ENCODE data around the gene ANAPC15.

Gene ANAPC15

GRCh38 chr11:72127923-72128322 lies 15.4 kb upstream of the ANAPC15 start:
- H3K14ac ChIP-seq (ENCODE audit: low read length in 2 of 2) = no peak overlapping the region
- H3K4me1 ChIP-seq (ENCODE audit: control insufficient read depth, insufficient read depth, low read depth, low read length) = no peaks in the 10 kb centered on the region
- no peak overlapping the region for H3K18ac ChIP-seq (ENCODE audit: low read depth in 1 of 2, low read length in 2 of 2)
- H4K8ac ChIP-seq (ENCODE audit: low read length) = no peak overlapping the region
- DNase-seq = no peak
- H3K4ac ChIP-seq (ENCODE audit: low read depth in 1 of 2, low read length in 2 of 2) = no peak overlapping the region
- 49% methylated on average over 2 of the region's 2 CpGs for whole genome bisulfite sequencing
- H2BK120ac ChIP-seq (ENCODE audit: low read depth, low read length) = no peak overlapping the region
- no peak overlapping the region for H2AFZ ChIP-seq (ENCODE audit: low read depth, low read length)
- H2BK12ac ChIP-seq (ENCODE audit: low read length in 2 of 2) = no peak overlapping the region
- no peaks in the 10 kb centered on the region for H3K79me1 ChIP-seq (replicated peaks; ENCODE audit: low read length, poor library complexity, severe bottlenecking)
- H2BK5ac ChIP-seq (ENCODE audit: low read depth, low read length, poor library complexity, severe bottlenecking) = no peak overlapping the region
- H3K9me3 ChIP-seq (ENCODE audit: control insufficient read depth, low read length) = no peaks in the 10 kb centered on the region
- no peak overlapping the region for H2AK5ac ChIP-seq (ENCODE audit: low read length, severe bottlenecking)
- H4K91ac ChIP-seq (ENCODE audit: low read length) = no peak overlapping the region
- H3K36me3 ChIP-seq (ENCODE audit: control insufficient read depth in 1 of 2, insufficient read depth in 2 of 2, low read depth in 1 of 2, low read length in 2 of 2) = no peaks in the 10 kb centered on the region
- H3K27me3 ChIP-seq (ENCODE audit: control insufficient read depth in 1 of 2, insufficient read depth in 1 of 2, low read length in 2 of 2) = peaks cover 0 to under 1% of the 10 kb centered on the region in 2 experiments
- no peak overlapping the region for H3K4me3 ChIP-seq (ENCODE audit: insufficient read depth in 1 of 2, low read depth in 1 of 2, low read length in 2 of 2)
- H2BK15ac ChIP-seq (ENCODE audit: low read depth, poor library complexity, severe bottlenecking) = no peak overlapping the region
- H3K23ac ChIP-seq (ENCODE audit: low read length in 2 of 2) = no peak overlapping the region
- H3K27ac ChIP-seq (ENCODE audit: low read length, poor library complexity, severe bottlenecking) = no peak overlapping the region
- H3K4me2 ChIP-seq (ENCODE audit: low read length, poor library complexity, severe bottlenecking) = no peak overlapping the region
- H3K9ac ChIP-seq (ENCODE audit: low read length) = no peak overlapping the region

DNA sequence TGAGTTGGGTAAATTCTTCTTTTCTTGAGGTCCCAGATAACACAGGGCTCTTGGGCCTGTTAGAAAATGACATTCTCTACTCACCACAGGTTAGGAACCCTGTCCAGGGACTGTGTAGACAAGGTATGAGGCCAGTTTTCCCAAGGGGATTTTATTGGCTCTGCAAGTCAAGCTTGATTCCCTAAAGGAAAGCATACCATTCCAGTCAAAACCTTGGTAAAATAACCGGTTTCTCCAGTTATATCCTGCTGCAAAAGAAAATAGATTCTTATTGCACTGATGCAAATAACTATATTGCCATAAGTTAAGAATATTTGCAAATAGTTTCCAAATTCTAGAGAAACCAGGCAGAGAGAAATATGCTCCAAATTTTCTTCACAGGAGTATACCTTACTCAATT lies 13.5 kb upstream of the ANAPC15 start:
- Histone ChIP-seq H3K4me3 (ENCODE audit: insufficient read depth in 1 of 2, low read depth in 1 of 2, low read length in 2 of 2) (no peak overlapping the region), H3K14ac (ENCODE audit: low read length in 2 of 2) (no peak overlapping the region)
- no CpG with 5 or more reads among the region's 1 CpG for WGBS

DNA sequence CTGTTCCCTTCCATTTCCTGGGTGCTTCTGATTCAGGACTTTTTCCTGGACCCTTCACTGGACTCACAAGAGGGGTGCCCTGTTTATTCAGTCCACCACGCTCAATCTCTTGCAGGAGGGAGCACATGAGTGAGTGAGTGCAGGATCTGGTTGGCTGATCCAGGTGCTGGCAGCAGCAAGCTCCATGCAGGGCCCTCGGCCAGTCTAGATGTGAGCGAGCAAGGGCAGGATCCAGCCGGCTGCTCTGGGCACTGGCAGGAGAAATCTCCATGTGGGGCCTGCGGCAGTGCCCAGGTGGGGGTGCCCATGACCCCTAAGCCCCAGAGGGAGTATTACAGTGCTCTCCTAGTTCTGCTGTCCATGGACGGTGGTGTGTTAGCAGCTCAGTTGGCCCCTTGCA lies 11.6 kb upstream of the ANAPC15 start:
- no peak overlapping the region for H2BK5ac ChIP-seq (ENCODE audit: low read depth, low read length, poor library complexity, severe bottlenecking)
- H2BK15ac ChIP-seq (ENCODE audit: low read depth, poor library complexity, severe bottlenecking) = no peak overlapping the region
- no peak overlapping the region for H3K23ac ChIP-seq (ENCODE audit: low read length in 2 of 2)
- H4K91ac ChIP-seq (ENCODE audit: low read length) = no peak overlapping the region
- H3K14ac ChIP-seq (ENCODE audit: low read length in 2 of 2) = no peak overlapping the region
- H3K9ac ChIP-seq (ENCODE audit: low read length) = no peak overlapping the region
- no peak for DNase-seq
- no peaks in the 10 kb centered on the region for H3K27me3 ChIP-seq (ENCODE audit: control insufficient read depth in 1 of 2, insufficient read depth in 1 of 2, low read length in 2 of 2)
- no peak overlapping the region for H3K18ac ChIP-seq (ENCODE audit: low read depth in 1 of 2, low read length in 2 of 2)
- no peak overlapping the region for H3K4ac ChIP-seq (ENCODE audit: low read depth in 1 of 2, low read length in 2 of 2)
- 90% methylated on average over 6 of the region's 6 CpGs for WGBS
- H2BK12ac ChIP-seq (ENCODE audit: low read length in 2 of 2) = no peak overlapping the region
- no peak overlapping the region for H2BK120ac ChIP-seq (ENCODE audit: low read depth, low read length)
- no peak overlapping the region for H3K4me3 ChIP-seq (ENCODE audit: insufficient read depth in 1 of 2, low read depth in 1 of 2, low read length in 2 of 2)
- no peak overlapping the region for H3K27ac ChIP-seq (ENCODE audit: low read length, poor library complexity, severe bottlenecking)
- no peaks in the 10 kb centered on the region for H3K4me1 ChIP-seq (ENCODE audit: control insufficient read depth, insufficient read depth, low read depth, low read length)
- no peak overlapping the region for H3K4me2 ChIP-seq (ENCODE audit: low read length, poor library complexity, severe bottlenecking)
- no peaks in the 10 kb centered on the region for H3K9me3 ChIP-seq (ENCODE audit: control insufficient read depth, low read length)
- no peak overlapping the region for H2AK5ac ChIP-seq (ENCODE audit: low read length, severe bottlenecking)
- H3K36me3 ChIP-seq (ENCODE audit: control insufficient read depth in 1 of 2, insufficient read depth in 2 of 2, low read depth in 1 of 2, low read length in 2 of 2) = peaks cover 0 to 8% of the 10 kb centered on the region in 2 experiments
- H3K79me1 ChIP-seq (replicated peaks; ENCODE audit: low read length, poor library complexity, severe bottlenecking) = no peaks in the 10 kb centered on the region
- H4K8ac ChIP-seq (ENCODE audit: low read length) = no peak overlapping the region
- no peak overlapping the region for H2AFZ ChIP-seq (ENCODE audit: low read depth, low read length)

More for the DNA sequence above, 13.5 kb upstream of the ANAPC15 start:
- Histone ChIP-seq H3K27me3 (ENCODE audit: control insufficient read depth in 1 of 2, insufficient read depth in 1 of 2, low read length in 2 of 2) (no peaks in the 10 kb centered on the region), H3K9me3 (ENCODE audit: control insufficient read depth, low read length) (no peaks in the 10 kb centered on the region), H4K91ac (ENCODE audit: low read length) (no peak overlapping the region), H3K27ac (ENCODE audit: low read length, poor library complexity, severe bottlenecking) (no peak overlapping the region), H3K79me1 (replicated peaks; ENCODE audit: low read length, poor library complexity, severe bottlenecking) (no peaks in the 10 kb centered on the region), H3K36me3 (ENCODE audit: control insufficient read depth in 1 of 2, insufficient read depth in 2 of 2, low read depth in 1 of 2, low read length in 2 of 2) (peaks cover 0 to 3% of the 10 kb centered on the region in 2 experiments), H4K8ac (ENCODE audit: low read length) (no peak overlapping the region), H2BK5ac (ENCODE audit: low read depth, low read length, poor library complexity, severe bottlenecking) (no peak overlapping the region), H2BK15ac (ENCODE audit: low read depth, poor library complexity, severe bottlenecking) (no peak overlapping the region), H2AFZ (ENCODE audit: low read depth, low read length) (no peak overlapping the region), H2BK120ac (ENCODE audit: low read depth, low read length) (no peak overlapping the region), H3K9ac (ENCODE audit: low read length) (no peak overlapping the region), H3K23ac (ENCODE audit: low read length in 2 of 2) (no peak overlapping the region), H2BK12ac (ENCODE audit: low read length in 2 of 2) (no peak overlapping the region), H3K4me1 (ENCODE audit: control insufficient read depth, insufficient read depth, low read depth, low read length) (no peaks in the 10 kb centered on the region), H3K18ac (ENCODE audit: low read depth in 1 of 2, low read length in 2 of 2) (no peak overlapping the region), H3K4ac (ENCODE audit: low read depth in 1 of 2, low read length in 2 of 2) (no peak overlapping the region), H3K4me2 (ENCODE audit: low read length, poor library complexity, severe bottlenecking) (no peak overlapping the region), H2AK5ac (ENCODE audit: low read length, severe bottlenecking) (no peak overlapping the region)
- no peak for DNase-seq

DNA sequence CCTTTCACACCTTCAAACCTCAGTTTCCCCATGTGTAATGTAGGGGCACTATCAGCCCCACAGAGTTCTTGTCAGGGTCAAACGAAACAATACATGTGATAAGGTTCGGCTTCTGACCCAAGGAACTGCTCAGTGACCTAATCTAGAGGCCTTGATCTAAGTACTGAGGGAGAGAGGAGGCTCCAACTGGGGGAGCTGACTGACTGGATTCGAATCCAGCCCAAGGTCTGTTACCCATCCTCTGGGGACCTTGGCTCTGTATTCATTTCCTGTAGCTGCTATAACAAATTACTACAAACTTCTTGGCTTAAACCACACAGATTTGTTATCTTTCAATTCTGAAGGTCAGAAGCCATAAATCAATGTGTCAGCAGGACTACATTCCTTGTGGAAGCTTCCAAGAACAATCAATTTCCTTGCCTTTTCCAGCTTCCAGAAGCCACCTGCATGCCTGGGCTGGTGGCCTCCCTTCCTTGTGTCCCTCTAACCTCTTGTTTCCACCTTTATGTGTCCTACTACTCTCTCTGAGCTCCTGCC lies 10.7 kb upstream of the ANAPC15 start:
- no peak overlapping the region for H2BK12ac ChIP-seq (ENCODE audit: low read length in 2 of 2)
- no peak overlapping the region for H3K4me3 ChIP-seq (ENCODE audit: insufficient read depth in 1 of 2, low read depth in 1 of 2, low read length in 2 of 2)

More for the DNA sequence above, 10.7 kb upstream of the ANAPC15 start:
- no peak overlapping the region for H2AFZ ChIP-seq (ENCODE audit: low read depth, low read length)
- no peaks in the 10 kb centered on the region for H3K9me3 ChIP-seq (ENCODE audit: control insufficient read depth, low read length)
- H3K36me3 ChIP-seq (ENCODE audit: control insufficient read depth in 1 of 2, insufficient read depth in 2 of 2, low read depth in 1 of 2, low read length in 2 of 2) = peaks cover 0 to 8% of the 10 kb centered on the region in 2 experiments
- H3K27ac ChIP-seq (ENCODE audit: low read length, poor library complexity, severe bottlenecking) = no peak overlapping the region
- no peak overlapping the region for H3K23ac ChIP-seq (ENCODE audit: low read length in 2 of 2)
- no peak overlapping the region for H3K14ac ChIP-seq (ENCODE audit: low read length in 2 of 2)
- no peak overlapping the region for H2BK15ac ChIP-seq (ENCODE audit: low read depth, poor library complexity, severe bottlenecking)
- H3K79me1 ChIP-seq (replicated peaks; ENCODE audit: low read length, poor library complexity, severe bottlenecking) = no peaks in the 10 kb centered on the region
- H4K8ac ChIP-seq (ENCODE audit: low read length) = no peak overlapping the region
- no peak for DNase-seq
- no peak overlapping the region for H2AK5ac ChIP-seq (ENCODE audit: low read length, severe bottlenecking)
- no peaks in the 10 kb centered on the region for H3K27me3 ChIP-seq (ENCODE audit: control insufficient read depth in 1 of 2, insufficient read depth in 1 of 2, low read length in 2 of 2)
- H3K4ac ChIP-seq (ENCODE audit: low read depth in 1 of 2, low read length in 2 of 2) = no peak overlapping the region
- H3K4me2 ChIP-seq (ENCODE audit: low read length, poor library complexity, severe bottlenecking) = no peak overlapping the region
- no peaks in the 10 kb centered on the region for H3K4me1 ChIP-seq (ENCODE audit: control insufficient read depth, insufficient read depth, low read depth, low read length)
- H2BK5ac ChIP-seq (ENCODE audit: low read depth, low read length, poor library complexity, severe bottlenecking) = no peak overlapping the region
- no peak overlapping the region for H4K91ac ChIP-seq (ENCODE audit: low read length)
- no peak overlapping the region for H2BK120ac ChIP-seq (ENCODE audit: low read depth, low read length)
- no peak overlapping the region for H3K9ac ChIP-seq (ENCODE audit: low read length)
- H3K18ac ChIP-seq (ENCODE audit: low read depth in 1 of 2, low read length in 2 of 2) = no peak overlapping the region
- WGBS = 71% methylated on average over 3 of the region's 3 CpGs
